Measurements from ENCODE around the gene IL17RC.

DNA sequence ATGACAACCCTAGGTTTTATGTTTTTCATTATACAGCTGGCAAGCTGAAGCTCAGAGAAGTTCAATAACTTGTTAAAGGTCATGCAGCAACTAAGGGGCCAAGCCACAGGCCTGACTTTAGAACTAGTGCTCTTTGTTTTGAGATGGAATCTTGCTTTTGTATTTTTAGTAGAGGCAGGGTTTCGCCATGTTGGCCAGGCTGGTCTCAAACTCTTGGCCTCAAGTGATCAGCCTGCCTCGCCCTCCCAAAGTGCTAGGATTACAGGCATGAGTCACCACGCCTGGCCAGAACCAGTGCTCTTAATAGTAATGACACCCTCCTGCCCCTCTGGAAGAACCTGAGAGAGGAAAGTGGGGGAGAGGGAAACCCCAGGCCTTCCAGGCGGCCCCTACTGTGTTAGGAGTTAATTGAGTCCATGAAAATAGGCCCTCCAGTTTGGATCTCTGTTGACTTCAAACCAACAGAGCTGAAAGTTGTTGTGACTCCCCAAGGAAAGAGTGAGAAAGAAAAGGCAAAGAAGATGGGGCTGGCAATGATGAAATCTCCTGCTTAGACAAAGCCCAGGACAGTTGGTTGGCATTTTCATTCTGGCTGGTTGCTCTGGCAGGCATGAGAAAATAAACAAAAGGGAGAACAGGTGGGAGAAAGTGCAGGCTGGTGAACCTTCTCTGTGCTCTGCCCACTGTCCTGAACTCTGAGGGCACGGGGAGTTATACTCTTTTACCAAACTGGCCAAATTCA, 38.9 kb downstream of the IL17RC start:
- TF ChIP-seq POLR2A (IDR thresholded peaks at IDR 0.05): no peak
- TF ChIP-seq, protein P1, sequence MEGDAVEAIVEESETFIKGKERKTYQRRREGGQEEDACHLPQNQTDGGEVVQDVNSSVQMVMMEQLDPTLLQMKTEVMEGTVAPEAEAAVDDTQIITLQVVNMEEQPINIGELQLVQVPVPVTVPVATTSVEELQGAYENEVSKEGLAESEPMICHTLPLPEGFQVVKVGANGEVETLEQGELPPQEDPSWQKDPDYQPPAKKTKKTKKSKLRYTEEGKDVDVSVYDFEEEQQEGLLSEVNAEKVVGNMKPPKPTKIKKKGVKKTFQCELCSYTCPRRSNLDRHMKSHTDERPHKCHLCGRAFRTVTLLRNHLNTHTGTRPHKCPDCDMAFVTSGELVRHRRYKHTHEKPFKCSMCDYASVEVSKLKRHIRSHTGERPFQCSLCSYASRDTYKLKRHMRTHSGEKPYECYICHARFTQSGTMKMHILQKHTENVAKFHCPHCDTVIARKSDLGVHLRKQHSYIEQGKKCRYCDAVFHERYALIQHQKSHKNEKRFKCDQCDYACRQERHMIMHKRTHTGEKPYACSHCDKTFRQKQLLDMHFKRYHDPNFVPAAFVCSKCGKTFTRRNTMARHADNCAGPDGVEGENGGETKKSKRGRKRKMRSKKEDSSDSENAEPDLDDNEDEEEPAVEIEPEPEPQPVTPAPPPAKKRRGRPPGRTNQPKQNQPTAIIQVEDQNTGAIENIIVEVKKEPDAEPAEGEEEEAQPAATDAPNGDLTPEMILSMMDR (IDR thresholded peaks at IDR 0.05): no peak

All from esophagus squamous epithelium (tissue), 4 donors.